SJSA1 (cell line): Measurements from ENCODE around the gene PHGDH. TPM values are rescaled to one million over a fixed set of nuclear protein-coding genes. Genes with fewer than 3 reads are reported as not detected.
"Not testable (repeated sequence)": the region's sequence is repeated elsewhere in the genome, so short reads cannot be mapped to it uniquely, and the experiment has no call there.

Experiments used
- DNase-seq, 2 experiments: peaks; one replicate each; pipeline ENCODE4 v3.0.0-alpha.2; 2015 to 2020; ENCODE audit warnings: low spot score in 2 of 2, low read depth in 1 of 2
- H3K27ac ChIP-seq: fragments of 250-450 bp; sonication (Bioruptor Pico); 2 replicates; pipeline ENCODE4 v1.5.1; 2020; ENCODE audit warnings: mild to moderate bottlenecking, moderate library complexity
- H3K27me3 ChIP-seq: fragments of 250-450 bp; sonication (Bioruptor Pico); replicated peaks from 2 replicates; pipeline ENCODE4 v1.5.1; 2020; ENCODE audit warnings: mild to moderate bottlenecking, moderate library complexity
- H3K36me3 ChIP-seq: fragments of 250-450 bp; sonication (Bioruptor Pico); 2 replicates; pipeline ENCODE4 v1.5.1; 2020; ENCODE audit warnings: mild to moderate bottlenecking
- H3K4me1 ChIP-seq: fragments of 250-450 bp; sonication (Bioruptor Pico); replicated peaks from 2 replicates; pipeline ENCODE4 v1.6.1; 2021; ENCODE audit warnings: mild to moderate bottlenecking
- H3K4me3 ChIP-seq: fragments of 250-450 bp; sonication (Bioruptor Pico); 2 replicates; pipeline ENCODE4 v1.5.1; 2020; ENCODE audit warnings: mild to moderate bottlenecking
- H3K9me3 ChIP-seq: fragments of 250-450 bp; sonication (Bioruptor Pico); replicated peaks from 2 replicates; pipeline ENCODE4 v1.5.1; 2020; ENCODE audit warnings: mild to moderate bottlenecking
- total RNA-seq: library from RNA; depleted of rRNA; stranded (reverse); fragments of >200 nt; shearing (Covaris generic); gene quantifications from 2 replicates; pipeline ENCODE4 v1.2.3, GENCODE V29; 2014

PHGDH gene
- total RNA-seq, 1 experiment from 2014 or later, result 38.2 TPM

GRCh38 chr1:119681560-119681959, 30.2 kb upstream of the PHGDH start:
- Histone ChIP-seq H3K4me1 (no peaks in the 10 kb centered on the region), H3K9me3 (no peaks in the 10 kb centered on the region), H3K36me3 (no peaks in the 10 kb centered on the region), H3K27ac (no peak overlapping the region), H3K27me3 (0 out of 2 replicates have a peak, but pooled peaks cover 7% of the 10 kb centered on the region), H3K4me3 (no peak overlapping the region)
- no peak for DNase-seq

GRCh38 chr1:119682141-119682540, 29.6 kb upstream of the PHGDH start:
- no peak overlapping the region for H3K4me3 ChIP-seq
- no peak overlapping the region for H3K27ac ChIP-seq
- no peaks in the 10 kb centered on the region for H3K36me3 ChIP-seq
- no peaks in the 10 kb centered on the region for H3K9me3 ChIP-seq
- 0 out of 2 replicates have a peak, but pooled peaks cover 7% of the 10 kb centered on the region for H3K27me3 ChIP-seq
- H3K4me1 ChIP-seq, result no peaks in the 10 kb centered on the region
- no peak for DNase-seq

GRCh38 chr1:119683893-119684292, 27.8 kb upstream of the PHGDH start:
- Histone ChIP-seq H3K27ac (no peak overlapping the region), H3K36me3 (no peaks in the 10 kb centered on the region), H3K9me3 (no peaks in the 10 kb centered on the region), H3K27me3 (0 out of 2 replicates have a peak, but pooled peaks cover 7% of the 10 kb centered on the region), H3K4me3 (no peak overlapping the region), H3K4me1 (no peaks in the 10 kb centered on the region)
- no peak for DNase-seq

GRCh38 chr1:119686661-119687060, 25.1 kb upstream of the PHGDH start:
- no peak overlapping the region for H3K27ac ChIP-seq
- H3K4me3 ChIP-seq, result no peak overlapping the region
- no peaks in the 10 kb centered on the region for H3K36me3 ChIP-seq
- 0 out of 2 replicates have a peak, but pooled peaks cover 7% of the 10 kb centered on the region for H3K27me3 ChIP-seq
- no peaks in the 10 kb centered on the region for H3K9me3 ChIP-seq
- H3K4me1 ChIP-seq, result no peaks in the 10 kb centered on the region
- DNase-seq, result no peak

GRCh38 chr1:119687434-119688079, 24.2 kb upstream of the PHGDH start:
- 0 out of 2 replicates have a peak, but pooled peaks cover 7% of the 10 kb centered on the region for H3K27me3 ChIP-seq
- no peak for DNase-seq
- H3K27ac ChIP-seq, result no peak overlapping the region
- no peaks in the 10 kb centered on the region for H3K9me3 ChIP-seq
- H3K36me3 ChIP-seq, result no peaks in the 10 kb centered on the region
- no peaks in the 10 kb centered on the region for H3K4me1 ChIP-seq
- no peak overlapping the region for H3K4me3 ChIP-seq

- no peaks in the 10 kb centered on the region for H3K36me3 ChIP-seq
- no peak overlapping the region for H3K27ac ChIP-seq
- no peak for DNase-seq
- no peaks in the 10 kb centered on the region for H3K4me1 ChIP-seq
- H3K27me3 ChIP-seq, result 0 out of 2 replicates have a peak, but pooled peaks cover 7% of the 10 kb centered on the region
- H3K9me3 ChIP-seq, result no peaks in the 10 kb centered on the region
- H3K4me3 ChIP-seq, result no peak overlapping the region
Observed at GRCh38 chr1:119688810-119689209, 22.9 kb upstream of the PHGDH start.

- no peaks in the 10 kb centered on the region for H3K4me1 ChIP-seq
- 0 out of 2 replicates have a peak, but pooled peaks cover 2% of the 10 kb centered on the region for H3K27me3 ChIP-seq
- no peak for DNase-seq
- no peaks in the 10 kb centered on the region for H3K9me3 ChIP-seq
- no peak overlapping the region for H3K4me3 ChIP-seq
- H3K27ac ChIP-seq, result no peak overlapping the region
- no peaks in the 10 kb centered on the region for H3K36me3 ChIP-seq
Observed at GRCh38 chr1:119689511-119689910, 22.2 kb upstream of the PHGDH start.

GRCh38 chr1:119696863-119697262, 14.9 kb upstream of the PHGDH start:
- not testable (repeated sequence) for H3K4me1 ChIP-seq, H3K4me3 ChIP-seq, H3K36me3 ChIP-seq, H3K9me3 ChIP-seq, DNase-seq, H3K27me3 ChIP-seq, H3K27ac ChIP-seq

- no peaks in the 10 kb centered on the region for H3K4me1 ChIP-seq
- H3K4me3 ChIP-seq, result no peak overlapping the region
- 0 out of 2 replicates have a peak, but pooled peaks cover 5% of the 10 kb centered on the region for H3K9me3 ChIP-seq
- no peak for DNase-seq
- H3K36me3 ChIP-seq, result no peaks in the 10 kb centered on the region
- H3K27ac ChIP-seq, result no peak overlapping the region
- H3K27me3 ChIP-seq, result peaks cover 4% of the 10 kb centered on the region; the same call in 1 of the 2 replicates
Observed at GRCh38 chr1:119697598-119697997, 14.1 kb upstream of the PHGDH start.

- no peak overlapping the region for H3K27ac ChIP-seq
- 0 out of 2 replicates have a peak, but pooled peaks cover 5% of the 10 kb centered on the region for H3K9me3 ChIP-seq
- H3K27me3 ChIP-seq, result peaks cover 4% of the 10 kb centered on the region; the same call in 1 of the 2 replicates
- no peaks in the 10 kb centered on the region for H3K36me3 ChIP-seq
- H3K4me1 ChIP-seq, result no peaks in the 10 kb centered on the region
- no peak for DNase-seq
- no peak overlapping the region for H3K4me3 ChIP-seq
Observed at GRCh38 chr1:119700326-119700725, 11.4 kb upstream of the PHGDH start.

- Histone ChIP-seq H3K4me3 (no peak overlapping the region), H3K9me3 (0 out of 2 replicates have a peak, but pooled peaks cover 5% of the 10 kb centered on the region), H3K27ac (no peak overlapping the region), H3K27me3 (peaks cover 4% of the 10 kb centered on the region; the same call in 1 of the 2 replicates), H3K4me1 (no peaks in the 10 kb centered on the region), H3K36me3 (no peaks in the 10 kb centered on the region)
- no peak for DNase-seq
Observed at GRCh38 chr1:119701659-119702058, 10.1 kb upstream of the PHGDH start.

- DNase-seq, result no peak
- peaks cover 4% of the 10 kb centered on the region; the same call in 1 of the 2 replicates for H3K27me3 ChIP-seq
Observed at GRCh38 chr1:119702384-119702783, 9.3 kb upstream of the PHGDH start.

GRCh38 chr1:119703666-119704450, 7.9 kb upstream of the PHGDH start:
- DNase-seq, result no peak
- H3K27ac ChIP-seq, result no peak overlapping the region
- no peaks in the 10 kb centered on the region; the same call in 1 of the 2 replicates for H3K27me3 ChIP-seq

More at GRCh38 chr1:119702384-119702783, 9.3 kb upstream of the PHGDH start:
- Histone ChIP-seq H3K36me3 (no peaks in the 10 kb centered on the region), H3K4me1 (no peaks in the 10 kb centered on the region), H3K4me3 (no peak overlapping the region), H3K9me3 (0 out of 2 replicates have a peak, but pooled peaks cover 5% of the 10 kb centered on the region), H3K27ac (no peak overlapping the region)

GRCh38 chr1:119706599-119706998, 5.1 kb upstream of the PHGDH start:
- not testable (repeated sequence) for H3K27me3 ChIP-seq, H3K36me3 ChIP-seq, H3K27ac ChIP-seq, H3K4me3 ChIP-seq, H3K9me3 ChIP-seq, H3K4me1 ChIP-seq, DNase-seq

More at GRCh38 chr1:119703666-119704450, 7.9 kb upstream of the PHGDH start:
- no peak overlapping the region for H3K4me3 ChIP-seq
- H3K9me3 ChIP-seq, result 0 out of 2 replicates have a peak, but pooled peaks cover 5% of the 10 kb centered on the region
- no peaks in the 10 kb centered on the region for H3K36me3 ChIP-seq
- H3K4me1 ChIP-seq, result no peaks in the 10 kb centered on the region
